ENCODE measurements around the gene DHCR24. TPM values are rescaled to one million over a fixed set of nuclear protein-coding genes. Genes with fewer than 3 reads are reported as not detected.

The DHCR24 gene
- total RNA-seq, 4 donors from 2014 or later: 5.3 to 36.1 (median 13.7) TPM

GRCh38 chr1:54929700-54930099 lies 42.7 kb upstream of the DHCR24 start:
- DNase-seq: no peak
- H3K4me1 ChIP-seq: no peaks in the 10 kb centered on the region
- no peaks in the 10 kb centered on the region for H3K27me3 ChIP-seq
- H3K36me3 ChIP-seq: no peaks in the 10 kb centered on the region
- H3K27ac ChIP-seq: no peak overlapping the region
- H3K4me3 ChIP-seq: no peak overlapping the region
- no peaks in the 10 kb centered on the region for H3K9me3 ChIP-seq
- intact Hi-C loops (cut with DNase I; ENCODE audit: low total_unique reads): no loop called here
- no peak for TF ChIP-seq CTCF (IDR thresholded peaks at IDR 0.05)
- no peak for TF ChIP-seq POLR2A (IDR thresholded peaks at IDR 0.05)

- intact Hi-C loops (cut with DNase I; ENCODE audit: low total_unique reads): no loop called here
- Histone ChIP-seq H3K27me3 (no peaks in the 10 kb centered on the region), H3K27ac (no peak overlapping the region), H3K4me1 (no peaks in the 10 kb centered on the region), H3K9me3 (no peaks in the 10 kb centered on the region), H3K36me3 (no peaks in the 10 kb centered on the region), H3K4me3 (no peak overlapping the region)
- no peak for DNase-seq
- no peak for TF ChIP-seq POLR2A (IDR thresholded peaks at IDR 0.05)
- TF ChIP-seq CTCF (IDR thresholded peaks at IDR 0.05): no peak
Measured at GRCh38 chr1:54928327-54928726, 41.3 kb upstream of the DHCR24 start.

GRCh38 chr1:54927472-54928240 lies 40.7 kb upstream of the DHCR24 start:
- DNase-seq: no peak
- H3K4me3 ChIP-seq: no peak overlapping the region
- no peaks in the 10 kb centered on the region for H3K27me3 ChIP-seq
- no peaks in the 10 kb centered on the region for H3K36me3 ChIP-seq
- intact Hi-C loops (cut with DNase I; ENCODE audit: low total_unique reads): no loop called here
- TF ChIP-seq POLR2A (IDR thresholded peaks at IDR 0.05) (no peak), CTCF (IDR thresholded peaks at IDR 0.05) (no peak)
- no peak overlapping the region for H3K27ac ChIP-seq
- no peaks in the 10 kb centered on the region for H3K9me3 ChIP-seq
- H3K4me1 ChIP-seq: no peaks in the 10 kb centered on the region

GRCh38 chr1:54926970-54927369 lies 40.0 kb upstream of the DHCR24 start:
- Histone ChIP-seq H3K27me3 (no peaks in the 10 kb centered on the region), H3K4me3 (no peak overlapping the region), H3K4me1 (no peaks in the 10 kb centered on the region), H3K27ac (no peak overlapping the region), H3K36me3 (no peaks in the 10 kb centered on the region), H3K9me3 (no peaks in the 10 kb centered on the region)
- TF ChIP-seq CTCF (IDR thresholded peaks at IDR 0.05) (no peak), POLR2A (IDR thresholded peaks at IDR 0.05) (no peak)
- no peak for DNase-seq
- intact Hi-C loops (cut with DNase I; ENCODE audit: low total_unique reads): no loop called here

- Histone ChIP-seq H3K27ac (no peak overlapping the region), H3K4me3 (no peak overlapping the region), H3K4me1 (no peaks in the 10 kb centered on the region), H3K9me3 (no peaks in the 10 kb centered on the region), H3K36me3 (no peaks in the 10 kb centered on the region), H3K27me3 (no peaks in the 10 kb centered on the region)
- no peak for TF ChIP-seq POLR2A (IDR thresholded peaks at IDR 0.05)
- TF ChIP-seq CTCF (IDR thresholded peaks at IDR 0.05): no peak
- DNase-seq: no peak
- intact Hi-C loops (cut with DNase I; ENCODE audit: low total_unique reads): no loop called here
Measured at GRCh38 chr1:54922921-54923421, 36.0 kb upstream of the DHCR24 start.
